HFFc6 (cell line): Measurements from ENCODE around the gene GPR15. TPM values are rescaled to one million over a fixed set of nuclear protein-coding genes. Genes with fewer than 3 reads are reported as not detected.

Experiments
- DNase-seq: peaks from one replicate; pipeline ENCODE4 v3.0.0-alpha.2; 2018
- H3K27ac Mint-ChIP-seq: 2 replicates; pipeline ENCODE4 v1.8.0; 2020; ENCODE audit warnings: mild to moderate bottlenecking, mixed read lengths
- H3K27me3 Mint-ChIP-seq: 2 replicates; pipeline ENCODE4 v1.8.0; 2021; ENCODE audit warnings: mild to moderate bottlenecking, moderate library complexity, mixed read lengths; ENCODE audit not compliant: insufficient read depth
- H3K36me3 Mint-ChIP-seq: 2 replicates; pipeline ENCODE4 v1.8.0; 2021; ENCODE audit warnings: low read depth, mixed read lengths
- H3K4me1 Mint-ChIP-seq: 2 replicates; pipeline ENCODE4 v1.8.0; 2020; ENCODE audit warnings: low read depth, mixed read lengths
- H3K4me3 Mint-ChIP-seq: 2 replicates; pipeline ENCODE4 v1.8.0; 2020; ENCODE audit warnings: mild to moderate bottlenecking, moderate library complexity, mixed read lengths
- H3K9me3 Mint-ChIP-seq: 2 replicates; pipeline ENCODE4 v1.8.0; 2020; ENCODE audit warnings: mild to moderate bottlenecking, mixed read lengths
- total RNA-seq, 6 experiments: library from RNA; stranded (reverse); fragmentation: NEBNext Ultra II Directional; extraction: Animal tissue kit (Norgen Biotek cat#: 25700); gene quantifications; 2 replicates in 1 of 6; 3 replicates in 5 of 6; pipeline ENCODE4 v1.2.3, GENCODE V29; 2021
- TF ChIP-seq, protein P1 (sequence below): fragments of 200-600 bp; sonication (generic); IDR thresholded peaks from 2 replicates; pipeline ENCODE4 v1.5.0; 2021; ENCODE audit warnings: antibody characterized with exemption, mild to moderate bottlenecking

Gene GPR15
- total RNA-seq, 6 experiments from 2014 or later = not detected

DNA sequence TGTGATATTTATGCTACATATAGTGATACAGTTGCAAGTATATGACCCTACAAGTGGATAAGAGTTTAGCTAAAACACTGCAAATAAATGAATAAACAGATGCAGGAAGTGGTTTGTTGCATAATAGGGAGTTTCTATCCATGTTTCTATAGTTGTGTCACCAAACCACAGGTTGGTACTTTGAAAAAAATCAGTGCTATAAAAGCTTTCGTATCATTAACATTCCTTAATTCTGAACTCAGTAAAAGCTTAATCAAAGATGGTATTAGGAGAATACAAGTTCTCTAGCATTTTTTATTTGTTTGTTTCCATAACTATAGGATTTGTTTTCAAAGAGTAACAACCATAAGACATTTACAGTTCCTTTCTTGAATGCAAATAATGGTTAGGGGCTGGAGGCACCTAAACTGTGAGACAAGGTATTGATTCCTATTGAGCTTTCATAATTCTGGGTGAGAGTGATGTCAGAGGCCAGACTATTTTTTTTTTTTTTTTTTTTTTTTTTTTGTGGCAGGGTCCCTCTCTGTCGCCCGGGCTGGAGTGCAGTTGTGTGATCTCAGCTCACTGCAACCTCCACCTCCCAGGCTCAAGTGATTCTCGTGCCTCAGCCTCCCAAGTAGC is 32.0 kb downstream of the GPR15 start:
- peak; percentile 68 for DNase-seq
- Mint-ChIP-seq H3K27me3 (peaks cover 12% of the 10 kb centered on the region), H3K9me3 (no peaks in the 10 kb centered on the region; the same call in 1 of the 2 replicates), H3K27ac (no peak overlapping the region), H3K4me1 (peaks cover 39% of the 10 kb centered on the region), H3K4me3 (no peak overlapping the region), H3K36me3 (no peaks in the 10 kb centered on the region)
- TF ChIP-seq, protein P1, sequence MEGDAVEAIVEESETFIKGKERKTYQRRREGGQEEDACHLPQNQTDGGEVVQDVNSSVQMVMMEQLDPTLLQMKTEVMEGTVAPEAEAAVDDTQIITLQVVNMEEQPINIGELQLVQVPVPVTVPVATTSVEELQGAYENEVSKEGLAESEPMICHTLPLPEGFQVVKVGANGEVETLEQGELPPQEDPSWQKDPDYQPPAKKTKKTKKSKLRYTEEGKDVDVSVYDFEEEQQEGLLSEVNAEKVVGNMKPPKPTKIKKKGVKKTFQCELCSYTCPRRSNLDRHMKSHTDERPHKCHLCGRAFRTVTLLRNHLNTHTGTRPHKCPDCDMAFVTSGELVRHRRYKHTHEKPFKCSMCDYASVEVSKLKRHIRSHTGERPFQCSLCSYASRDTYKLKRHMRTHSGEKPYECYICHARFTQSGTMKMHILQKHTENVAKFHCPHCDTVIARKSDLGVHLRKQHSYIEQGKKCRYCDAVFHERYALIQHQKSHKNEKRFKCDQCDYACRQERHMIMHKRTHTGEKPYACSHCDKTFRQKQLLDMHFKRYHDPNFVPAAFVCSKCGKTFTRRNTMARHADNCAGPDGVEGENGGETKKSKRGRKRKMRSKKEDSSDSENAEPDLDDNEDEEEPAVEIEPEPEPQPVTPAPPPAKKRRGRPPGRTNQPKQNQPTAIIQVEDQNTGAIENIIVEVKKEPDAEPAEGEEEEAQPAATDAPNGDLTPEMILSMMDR = no peak

DNA sequence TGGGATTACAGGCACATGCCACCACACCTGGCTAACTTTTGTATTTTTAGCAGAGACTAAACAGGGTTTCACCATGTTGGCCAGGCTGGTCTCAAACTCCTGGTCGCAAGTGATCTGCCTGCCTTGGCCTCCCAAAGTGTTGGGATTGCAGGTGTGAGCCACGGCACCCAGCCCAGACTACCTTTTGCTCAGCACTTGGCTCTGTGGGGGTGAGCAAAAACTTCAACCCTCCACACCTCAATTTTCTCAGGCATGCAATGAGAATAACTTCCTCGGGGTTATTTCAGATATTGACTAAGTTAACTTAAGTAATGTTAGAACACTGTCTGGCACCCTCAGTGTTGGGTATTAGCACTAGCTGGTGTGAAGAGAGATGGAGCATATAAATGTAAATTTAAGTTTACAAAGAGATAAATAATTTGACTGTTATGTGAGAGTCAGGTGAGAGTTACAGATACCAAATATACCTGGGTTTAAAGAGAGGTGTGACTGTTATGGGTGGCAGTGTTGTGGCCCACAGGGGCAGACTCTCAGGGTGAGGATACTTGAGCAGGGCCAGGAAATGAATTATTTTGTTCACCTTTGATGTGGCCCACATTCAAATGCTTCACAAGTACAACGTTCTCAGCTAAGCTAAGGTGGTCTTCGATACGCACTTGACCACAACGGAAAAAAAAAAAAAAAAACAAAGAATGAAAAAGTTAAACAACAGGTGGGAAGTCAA is 32.7 kb downstream of the GPR15 start:
- TF ChIP-seq, protein P1 = no peak
- peaks cover 39% of the 10 kb centered on the region for H3K4me1 Mint-ChIP-seq
- H3K36me3 Mint-ChIP-seq = no peaks in the 10 kb centered on the region
- no peak overlapping the region for H3K27ac Mint-ChIP-seq
- no peaks in the 10 kb centered on the region; the same call in 1 of the 2 replicates for H3K9me3 Mint-ChIP-seq
- H3K27me3 Mint-ChIP-seq = peaks cover 5% of the 10 kb centered on the region; the same call in 1 of the 2 replicates
- no peak for DNase-seq
- no peak overlapping the region for H3K4me3 Mint-ChIP-seq

DNA sequence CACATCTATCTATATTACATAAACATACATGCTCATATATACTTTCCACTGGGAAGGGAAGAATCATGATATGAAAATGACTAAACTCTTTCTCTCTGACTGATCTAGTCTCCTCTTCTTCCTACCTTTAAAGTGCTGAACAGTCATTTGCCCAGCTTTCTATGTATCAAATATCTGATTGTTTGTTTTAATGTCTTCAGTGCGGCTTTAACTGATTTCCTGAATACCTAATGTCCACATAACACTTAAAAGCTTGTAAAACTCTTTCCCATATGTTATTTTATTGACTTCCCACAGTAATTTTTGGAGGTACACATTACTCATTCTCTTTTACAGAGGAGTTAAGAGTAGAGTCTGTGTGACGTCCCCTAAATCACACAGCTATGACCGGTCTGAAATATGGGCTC is 33.5 kb downstream of the GPR15 start:
- Mint-ChIP-seq H3K9me3 (no peaks in the 10 kb centered on the region), H3K27ac (no peak overlapping the region), H3K4me1 (peaks cover 39% of the 10 kb centered on the region), H3K36me3 (no peaks in the 10 kb centered on the region), H3K4me3 (0 out of 2 replicates have a peak overlapping the region, but pooled peaks have one; percentile 3), H3K27me3 (peaks cover 5% of the 10 kb centered on the region; the same call in 1 of the 2 replicates)
- DNase-seq = peak; percentile 40
- TF ChIP-seq, protein P1 = no peak

DNA sequence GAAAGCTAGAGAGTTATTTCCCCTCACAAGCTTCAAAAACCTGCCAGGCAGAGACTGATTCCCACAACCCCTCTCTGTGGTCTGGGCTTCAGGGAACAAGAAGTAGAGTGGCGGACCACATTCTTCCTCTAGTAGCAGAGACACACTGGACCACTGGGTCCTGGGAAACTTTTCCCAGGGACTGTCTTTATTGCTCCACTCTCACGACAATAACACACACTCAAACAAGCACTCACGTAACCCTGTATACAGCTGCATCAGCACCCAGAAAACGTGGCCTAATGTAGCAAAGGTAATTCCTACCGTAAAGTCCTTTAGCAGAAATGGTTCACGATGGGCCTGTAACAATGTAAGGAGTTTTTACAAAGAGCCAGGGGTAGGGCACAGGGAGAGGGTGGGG is 34.1 kb downstream of the GPR15 start:
- H3K4me3 Mint-ChIP-seq = no peak overlapping the region
- TF ChIP-seq, protein P1 = no peak
- H3K9me3 Mint-ChIP-seq = no peaks in the 10 kb centered on the region
- DNase-seq = no peak
- H3K36me3 Mint-ChIP-seq = no peaks in the 10 kb centered on the region
- H3K27me3 Mint-ChIP-seq = peaks cover 5% of the 10 kb centered on the region; the same call in 1 of the 2 replicates
- peaks cover 39% of the 10 kb centered on the region for H3K4me1 Mint-ChIP-seq
- H3K27ac Mint-ChIP-seq = no peak overlapping the region

DNA sequence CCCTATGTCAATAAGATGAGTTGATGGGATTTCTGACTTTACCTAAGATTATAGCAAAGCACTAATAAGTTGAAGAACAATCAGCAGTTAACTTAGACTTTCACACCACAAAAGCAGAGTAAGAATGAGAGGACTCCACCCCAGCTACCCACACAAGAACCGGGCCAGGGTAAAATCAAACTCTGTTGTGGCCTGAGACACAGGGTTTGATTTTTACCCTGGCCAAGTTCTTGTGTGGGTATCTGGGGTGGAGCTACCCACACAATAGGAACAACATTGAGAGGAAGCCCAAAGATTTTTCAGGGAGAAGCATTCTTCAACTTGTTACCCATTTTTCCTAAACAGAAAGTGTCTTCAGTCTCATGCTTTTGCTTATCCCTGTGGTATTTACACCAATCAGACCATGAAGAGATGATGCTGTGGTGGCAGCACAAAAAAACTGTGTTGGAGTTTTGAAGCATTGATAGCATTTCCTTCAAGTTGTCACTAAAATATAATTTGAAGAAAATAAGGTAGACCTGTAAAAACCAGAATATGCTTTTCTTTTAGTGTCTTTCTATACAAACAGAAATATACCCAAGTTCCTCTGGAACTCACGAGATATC is 36.0 kb downstream of the GPR15 start:
- Mint-ChIP-seq H3K27me3 (peaks cover 5% of the 10 kb centered on the region; the same call in 1 of the 2 replicates), H3K36me3 (no peaks in the 10 kb centered on the region), H3K4me1 (peaks cover 30% of the 10 kb centered on the region), H3K4me3 (no peak overlapping the region), H3K27ac (no peak overlapping the region), H3K9me3 (no peaks in the 10 kb centered on the region)
- DNase-seq = no peak
- TF ChIP-seq, protein P1 = no peak
